Raji (cell line): ENCODE results near the gene LRRC55.

Experiments used
- POLR2A ChIP-seq: IDR thresholded peaks from 2 replicates; pipeline ENCODE4 v1.6.1; 2011; ENCODE audit warnings: low read depth, low read length, control low read depth; ENCODE audit not compliant: insufficient read depth

The LRRC55 gene

GRCh38 chr11:57181678-57182305 is at the start of gene LRRC55:
Gene LRRC55 (plus strand): TSS chr11:57181953. CDS start chr11:57182023, 70 bp downstream.
- no peak for TF ChIP-seq POLR2A

- no peak for TF ChIP-seq POLR2A
Measured at GRCh38 chr11:57133366-57134038, 48.3 kb upstream of the LRRC55 start.

GRCh38 chr11:57134284-57134683 is 47.5 kb upstream of the LRRC55 start:
- no peak for TF ChIP-seq POLR2A

GRCh38 chr11:57135020-57135751 is 46.6 kb upstream of the LRRC55 start:
- TF ChIP-seq POLR2A, result no peak

- TF ChIP-seq POLR2A, result no peak
Measured at GRCh38 chr11:57140568-57140967, 41.2 kb upstream of the LRRC55 start.

GRCh38 chr11:57143459-57143858 is 38.3 kb upstream of the LRRC55 start:
- no peak for TF ChIP-seq POLR2A

GRCh38 chr11:57144075-57144474 is 37.7 kb upstream of the LRRC55 start:
- no peak for TF ChIP-seq POLR2A

GRCh38 chr11:57144531-57145320 is 37.0 kb upstream of the LRRC55 start:
- no peak for TF ChIP-seq POLR2A

GRCh38 chr11:57146301-57146700 is 35.5 kb upstream of the LRRC55 start:
- no peak for TF ChIP-seq POLR2A

- TF ChIP-seq POLR2A, result no peak
Measured at GRCh38 chr11:57148621-57149020, 33.1 kb upstream of the LRRC55 start.

- TF ChIP-seq POLR2A, result no peak
Measured at GRCh38 chr11:57150454-57150917, 31.3 kb upstream of the LRRC55 start.

- TF ChIP-seq POLR2A, result no peak
Measured at GRCh38 chr11:57152134-57152533, 29.6 kb upstream of the LRRC55 start.

GRCh38 chr11:57153448-57153847 is 28.3 kb upstream of the LRRC55 start:
- TF ChIP-seq POLR2A, result no peak

GRCh38 chr11:57154739-57155138 is 27.0 kb upstream of the LRRC55 start:
- no peak for TF ChIP-seq POLR2A

- TF ChIP-seq POLR2A, result no peak
Measured at GRCh38 chr11:57155400-57155799, 26.4 kb upstream of the LRRC55 start.
